NCI-H187 treated with DMSO at 0.1 percent for 48 hours (cell line): Measurements from ENCODE around the gene ATP2B2.

ENCODE experiments used
- DNase-seq: peaks from one replicate; lab custom pipeline; 2025; lab: John Stamatoyannopoulos, UW

Gene ATP2B2

GRCh38 chr3:10428406-10429091 lies 76.8 kb downstream of the ATP2B2 start:
- DNase-seq, result no peak

GRCh38 chr3:10426346-10427220 lies 78.8 kb downstream of the ATP2B2 start:
- no peak for DNase-seq

- DNase-seq, result no peak
Observed at GRCh38 chr3:10423171-10423882, 82.1 kb downstream of the ATP2B2 start.

- no peak for DNase-seq
Observed at GRCh38 chr3:10421996-10422395, 83.4 kb downstream of the ATP2B2 start.

- no peak for DNase-seq
Observed at GRCh38 chr3:10420745-10421475, 84.5 kb downstream of the ATP2B2 start.

- no peak for DNase-seq
Observed at GRCh38 chr3:10419637-10420232, 85.7 kb downstream of the ATP2B2 start.

GRCh38 chr3:10417847-10418246 lies 87.5 kb downstream of the ATP2B2 start:
- no peak for DNase-seq

- DNase-seq, result no peak
Observed at GRCh38 chr3:10416730-10417300, 88.6 kb downstream of the ATP2B2 start.

GRCh38 chr3:10413041-10413440 lies 92.3 kb downstream of the ATP2B2 start:
- no peak for DNase-seq

GRCh38 chr3:10411598-10412332 lies 93.6 kb downstream of the ATP2B2 start:
- DNase-seq, result no peak

- no peak for DNase-seq
Observed at GRCh38 chr3:10410383-10411002, 94.9 kb downstream of the ATP2B2 start.

GRCh38 chr3:10408680-10409079 lies 96.7 kb downstream of the ATP2B2 start:
- no peak for DNase-seq

- DNase-seq, result no peak
Observed at GRCh38 chr3:10407361-10407760, 98.0 kb downstream of the ATP2B2 start.

GRCh38 chr3:10406414-10406813 lies 99.0 kb downstream of the ATP2B2 start:
- DNase-seq, result no peak

GRCh38 chr3:10405816-10406215 lies 99.6 kb downstream of the ATP2B2 start:
- DNase-seq, result no peak

- no peak for DNase-seq
Observed at GRCh38 chr3:10404876-10405275, 100.5 kb downstream of the ATP2B2 start.

GRCh38 chr3:10404377-10404776 lies 101.0 kb downstream of the ATP2B2 start:
- no peak for DNase-seq

GRCh38 chr3:10401990-10402761 lies 103.2 kb downstream of the ATP2B2 start:
- DNase-seq, result no peak

- DNase-seq, result no peak
Observed at GRCh38 chr3:10400749-10401495, 104.5 kb downstream of the ATP2B2 start.
